ENCODE results near the gene ANGEL1.

Gene ANGEL1

DNA sequence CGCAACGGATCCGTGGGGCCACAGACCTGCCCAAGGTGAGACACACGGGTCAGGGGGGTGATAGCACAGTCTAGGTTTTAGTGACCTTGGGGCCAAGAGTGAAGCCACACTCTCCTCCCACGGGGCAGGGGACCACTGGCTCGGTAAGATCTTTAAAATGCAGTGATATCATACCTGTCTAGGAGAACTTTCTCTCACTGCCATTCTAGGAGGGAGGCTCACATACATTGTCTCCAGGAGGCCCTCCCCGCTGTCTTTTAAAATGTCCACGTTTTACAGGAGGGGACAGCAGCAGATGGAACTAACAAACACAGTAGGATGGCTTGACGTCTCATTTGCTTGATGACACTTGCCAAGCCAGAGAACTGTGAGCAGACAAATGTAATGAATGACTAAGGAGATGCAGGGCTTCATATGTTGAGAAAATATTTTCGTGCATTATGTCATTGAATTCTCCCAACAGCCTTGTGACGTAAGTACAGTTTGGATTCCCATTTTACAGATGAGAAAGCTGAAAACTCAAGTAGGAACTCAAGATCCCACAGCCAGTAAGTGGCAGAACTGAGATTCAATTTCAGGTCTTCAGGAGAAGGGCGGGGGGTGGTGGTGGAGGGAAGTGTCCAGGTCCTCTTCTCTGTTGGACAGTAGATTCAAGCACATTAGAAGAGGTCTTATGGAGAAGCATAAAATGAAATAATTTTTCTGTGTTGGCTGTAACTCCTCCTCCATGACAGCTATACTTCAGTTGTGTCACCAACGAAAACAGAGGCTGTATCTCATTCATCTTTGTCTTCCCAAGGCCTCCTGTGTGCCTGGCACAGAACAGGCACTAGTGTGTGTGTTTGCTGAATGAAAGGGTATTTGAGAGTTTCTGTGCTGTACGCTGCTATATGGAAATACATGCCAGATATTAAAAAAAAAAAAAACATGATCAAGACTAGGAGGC lies 49.3 kb downstream of the ANGEL1 start:
- DNase-seq = peak; percentile 48

DNA sequence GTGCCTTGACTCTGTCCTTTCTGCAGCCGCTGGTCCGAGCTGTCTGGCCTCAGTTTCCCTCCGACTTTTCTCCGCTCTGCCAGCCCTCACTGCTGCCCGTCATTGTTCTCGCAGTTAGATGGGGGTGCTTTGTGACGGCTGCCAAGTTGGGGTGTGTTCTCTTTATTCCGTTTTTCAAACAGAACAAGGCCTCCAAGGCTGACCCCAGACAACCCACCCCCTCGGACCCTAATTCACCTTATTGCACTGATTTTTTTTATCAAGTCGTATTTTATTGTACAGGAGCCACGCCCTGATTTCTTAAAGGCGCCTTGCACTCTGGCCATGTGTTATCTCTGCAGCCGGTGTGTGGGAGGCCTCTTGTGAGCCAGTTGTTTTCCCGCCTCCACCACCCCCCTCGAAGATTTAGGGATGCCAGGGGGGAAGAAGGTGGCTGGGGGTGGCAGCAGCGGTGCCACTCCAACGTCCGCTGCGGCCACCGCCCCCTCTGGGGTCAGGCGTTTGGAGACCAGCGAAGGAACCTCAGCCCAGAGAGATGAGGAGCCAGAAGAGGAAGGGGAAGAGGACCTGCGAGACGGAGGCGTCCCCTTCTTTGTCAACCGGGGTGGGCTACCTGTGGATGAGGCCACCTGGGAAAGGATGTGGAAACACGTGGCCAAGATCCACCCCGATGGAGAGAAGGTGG lies 50.1 kb downstream of the ANGEL1 start:
- no peak for DNase-seq

DNA sequence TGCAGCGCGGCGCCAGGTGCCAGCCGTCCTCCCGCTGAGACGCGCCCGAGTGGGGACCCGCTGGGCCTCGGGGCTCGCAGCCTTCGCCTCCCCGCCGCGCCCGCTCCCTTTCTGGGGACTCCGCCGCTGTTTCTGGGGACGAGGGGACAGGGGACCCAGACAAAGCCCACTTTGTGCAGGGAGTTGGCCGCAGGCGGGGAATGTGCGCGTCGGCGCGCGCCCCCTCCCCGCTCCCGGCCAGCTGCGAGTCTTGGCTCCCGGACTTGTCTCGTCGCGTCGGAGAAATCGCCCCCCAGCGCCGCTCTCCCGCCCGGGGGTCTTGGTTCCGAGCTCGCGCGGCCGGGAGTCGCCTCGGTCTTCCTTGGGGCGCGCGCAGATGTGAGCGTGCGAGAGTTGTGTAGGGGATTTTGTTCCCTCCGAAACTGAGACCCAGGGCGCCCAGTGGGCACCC lies 50.7 kb downstream of the ANGEL1 start:
- DNase-seq = no peak

DNA sequence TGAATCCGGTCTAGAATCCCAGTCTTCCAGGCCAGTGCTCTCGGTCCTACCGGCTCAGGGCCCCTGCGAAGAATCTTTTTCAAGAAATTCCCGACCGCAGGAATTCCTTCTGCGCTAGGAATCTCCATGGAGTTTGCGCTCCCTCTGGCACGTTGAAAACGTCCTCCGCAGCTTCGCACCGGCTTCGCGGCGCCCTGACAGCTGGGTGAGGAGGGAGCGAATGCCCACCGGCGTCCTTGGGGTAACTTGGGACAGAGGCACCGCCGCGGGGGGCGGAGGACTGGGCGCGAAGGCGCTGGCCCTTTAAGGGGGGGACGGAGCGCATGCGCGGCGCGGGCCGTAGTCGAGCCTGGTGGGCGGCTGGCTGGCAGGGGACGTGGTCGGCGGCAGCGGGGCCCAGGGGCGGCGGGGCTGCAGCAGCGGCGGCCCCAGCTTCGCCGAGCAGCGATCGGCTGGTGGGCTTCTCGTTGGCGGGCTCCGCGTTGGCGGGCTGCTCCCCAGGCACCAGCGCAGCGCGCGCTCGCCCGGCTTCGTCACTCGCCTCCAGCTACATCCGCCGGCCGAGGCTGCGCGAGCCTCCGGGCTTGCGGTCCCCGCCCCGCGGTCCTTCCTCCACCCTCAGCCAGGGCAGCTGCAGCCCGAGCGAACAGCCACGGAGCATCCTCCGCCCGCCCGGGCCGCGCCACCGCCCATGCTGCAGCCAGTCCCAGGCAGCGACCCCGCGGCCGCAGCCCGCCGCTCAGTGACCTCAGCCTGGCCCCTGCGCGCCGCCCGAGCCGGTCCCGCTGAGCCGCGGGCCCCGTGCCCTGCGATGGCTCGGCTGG lies 51.3 kb downstream of the ANGEL1 start, which contains the start of gene VASH1:
VASH1 (plus strand) TSS at position 333 of the 824 bp plus-strand sequence. CDS start 1,354 bp downstream, outside the sequence.
- peak; percentile 75 for DNase-seq

DNA sequence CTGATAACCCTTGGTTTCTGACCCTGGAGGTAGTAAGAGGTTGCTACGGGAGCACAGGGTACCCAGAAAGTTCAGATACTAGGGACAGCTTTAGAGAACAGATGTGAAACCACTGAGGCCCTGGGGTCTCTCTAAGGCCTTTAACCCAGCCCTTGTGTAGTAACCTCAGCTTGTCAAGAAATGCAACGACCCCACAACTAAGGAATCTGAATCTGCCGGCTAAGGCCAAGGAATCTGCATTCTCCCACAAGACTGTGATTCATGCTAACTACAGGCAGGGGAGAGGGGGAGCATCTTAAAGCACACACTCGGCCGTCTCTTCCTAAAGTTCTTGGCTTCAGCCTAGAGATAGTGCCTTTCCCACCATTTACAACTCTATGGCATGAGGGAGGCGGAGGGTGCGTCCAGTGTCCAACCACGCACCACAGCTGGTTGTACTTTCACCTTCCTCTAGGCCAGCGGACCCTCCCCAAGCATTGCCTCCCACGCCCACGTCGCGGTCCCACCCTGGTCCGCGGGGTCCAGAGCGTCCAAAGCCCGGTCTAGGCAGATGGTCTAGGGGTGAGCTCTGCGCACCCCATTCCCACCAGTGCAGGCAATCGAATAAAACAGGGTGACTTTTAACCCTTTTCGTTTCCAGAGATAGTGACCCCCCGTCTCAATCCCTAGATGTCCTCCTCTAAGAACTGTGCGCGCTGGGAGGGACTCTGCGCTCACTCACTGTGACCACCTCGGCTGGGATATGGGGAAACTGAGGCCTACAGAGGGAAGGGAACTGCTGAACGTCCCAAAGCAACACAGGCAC lies 52.1 kb downstream of the ANGEL1 start:
- no peak for DNase-seq

DNA sequence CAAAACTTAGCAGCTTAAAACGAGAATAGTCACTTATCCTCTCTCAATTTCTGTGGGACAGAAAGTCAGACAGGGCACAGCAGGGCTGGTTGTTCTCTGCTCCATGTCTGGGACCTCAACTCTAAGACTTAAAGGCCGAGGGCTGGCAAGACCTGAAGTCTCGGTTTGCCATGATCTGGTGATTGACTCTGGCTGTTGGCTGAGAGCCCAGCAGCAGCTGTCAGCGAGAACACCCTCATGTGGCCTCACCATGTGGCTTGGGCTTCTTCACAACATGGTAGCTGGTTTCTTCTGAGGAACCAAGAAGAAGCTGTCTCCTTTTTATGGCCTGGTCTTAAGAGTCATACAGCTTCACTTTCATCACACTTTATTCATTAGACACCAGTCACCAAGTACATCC lies 53.1 kb downstream of the ANGEL1 start:
- DNase-seq = no peak

DNA sequence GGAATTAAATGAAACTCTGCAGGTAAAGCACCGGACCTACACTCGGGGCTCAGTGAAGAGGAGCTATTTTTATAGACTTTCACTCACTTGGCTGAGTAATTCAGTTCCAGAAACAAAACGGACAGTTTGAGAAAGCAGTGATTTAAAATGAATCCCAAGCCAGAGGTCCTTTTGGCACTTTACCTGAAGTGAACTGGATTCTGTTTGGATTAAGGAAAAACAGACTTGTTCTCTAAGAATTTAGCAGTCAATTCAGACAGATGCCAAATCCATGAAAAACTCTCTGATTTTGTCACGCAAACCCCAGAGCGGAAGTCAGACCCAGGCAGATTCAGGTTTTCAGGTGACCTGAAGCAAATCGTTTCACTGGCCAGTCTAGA lies 56.3 kb downstream of the ANGEL1 start:
- DNase-seq = no peak

DNA sequence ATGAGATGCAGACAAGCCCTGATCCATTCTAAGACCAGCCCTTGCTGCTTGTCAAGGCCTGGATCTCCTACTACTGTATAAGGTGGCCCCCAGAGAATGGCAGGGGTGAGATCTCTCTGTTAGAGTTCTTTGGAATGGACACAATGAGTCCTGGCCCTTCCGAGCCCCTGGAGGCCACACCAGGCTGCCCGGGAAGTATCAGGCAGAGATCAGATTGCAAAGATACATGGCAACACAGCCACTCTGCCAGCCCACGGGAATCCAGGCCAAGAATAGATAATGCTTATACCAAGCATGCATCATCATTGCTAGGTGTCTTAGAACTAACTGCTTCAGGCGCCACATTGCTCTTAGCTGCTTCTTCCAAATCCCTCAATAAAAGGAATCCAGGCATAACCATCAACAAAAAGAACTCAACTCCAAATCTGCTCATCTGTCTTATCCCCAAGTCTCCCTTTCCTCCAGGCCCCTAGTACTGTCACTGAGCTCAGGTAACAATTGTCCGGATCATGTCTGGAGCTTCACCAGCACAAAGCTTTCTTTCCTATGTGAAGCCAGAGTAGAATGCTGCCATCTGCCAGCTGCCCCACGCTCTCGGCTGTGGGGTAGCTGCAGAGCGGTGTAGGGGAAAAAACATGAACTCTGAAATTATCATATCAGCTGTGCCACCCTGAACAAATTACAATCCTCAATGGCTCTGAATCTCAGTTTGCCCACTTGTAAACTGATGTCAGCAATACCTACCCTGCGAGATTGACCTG lies 56.9 kb downstream of the ANGEL1 start:
- DNase-seq = no peak

DNA sequence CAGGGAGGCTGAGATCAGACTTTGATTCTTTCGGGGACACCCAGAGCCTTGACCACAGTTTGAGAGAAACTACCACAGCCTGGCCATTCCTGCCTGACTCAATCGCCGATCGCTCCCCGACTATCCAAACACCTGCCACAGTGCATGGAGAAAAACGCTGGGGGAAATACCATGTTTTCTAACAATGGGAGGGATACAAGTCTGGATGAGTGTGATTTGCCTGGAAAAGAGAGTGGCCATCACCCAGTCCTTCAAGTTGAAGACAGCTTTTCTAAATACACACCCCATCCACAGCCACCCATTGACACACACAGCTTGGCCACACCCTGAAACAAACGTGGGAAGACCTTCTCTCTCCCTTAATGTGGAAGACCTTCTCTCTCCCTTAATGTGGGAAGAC lies 58.1 kb downstream of the ANGEL1 start:
- no peak for DNase-seq

DNA sequence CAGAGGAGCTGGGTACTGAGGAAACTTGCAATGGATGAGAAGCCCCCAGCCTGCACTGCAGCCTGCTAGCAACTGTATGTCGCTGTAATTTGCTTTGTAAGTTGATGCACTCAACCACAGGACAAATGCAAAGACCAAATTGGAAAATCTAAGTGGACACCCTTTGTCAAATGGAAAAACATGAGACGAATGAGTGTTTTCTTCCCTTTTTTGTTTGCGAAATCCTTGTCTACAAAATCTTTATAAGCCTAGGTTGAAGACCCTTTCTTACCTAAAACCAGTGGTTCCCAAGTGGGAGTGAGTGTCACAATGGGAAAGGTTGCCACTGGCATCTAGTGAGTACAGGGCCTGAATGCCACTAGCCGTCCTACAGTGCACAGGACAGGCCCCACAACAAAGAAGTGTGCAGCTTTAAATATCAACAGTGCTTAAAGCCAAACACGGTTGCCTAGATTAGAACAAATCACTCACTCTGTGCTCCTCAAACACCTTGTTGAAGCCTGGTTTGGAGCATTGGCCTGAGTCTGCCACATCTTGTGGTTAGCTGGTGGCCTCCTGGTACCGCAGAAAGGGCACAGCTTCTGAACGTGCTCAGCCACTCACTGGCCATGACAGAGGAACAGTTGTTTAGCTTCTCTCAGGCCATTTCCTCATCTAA lies 59.0 kb downstream of the ANGEL1 start:
- no peak for DNase-seq

DNA sequence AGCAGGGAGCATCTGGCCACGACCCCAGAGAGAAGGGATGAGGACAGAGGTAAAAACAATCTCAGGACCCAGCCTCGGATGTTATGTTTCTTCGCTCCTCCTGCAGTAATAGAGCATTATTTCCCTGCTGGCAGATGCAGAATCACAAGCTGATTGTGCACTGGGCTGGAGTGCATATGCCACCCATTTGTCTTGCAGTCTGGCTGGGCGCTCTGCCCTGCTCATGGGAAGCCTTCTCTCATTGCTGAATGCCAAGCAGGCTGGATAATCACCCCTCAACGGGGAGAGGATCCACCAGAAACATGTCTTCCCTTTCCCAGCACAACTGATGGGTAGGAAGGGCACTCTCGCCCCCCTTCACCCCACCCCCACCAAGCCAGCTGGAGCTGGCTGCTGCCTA lies 59.9 kb downstream of the ANGEL1 start:
- DNase-seq = no peak

DNA sequence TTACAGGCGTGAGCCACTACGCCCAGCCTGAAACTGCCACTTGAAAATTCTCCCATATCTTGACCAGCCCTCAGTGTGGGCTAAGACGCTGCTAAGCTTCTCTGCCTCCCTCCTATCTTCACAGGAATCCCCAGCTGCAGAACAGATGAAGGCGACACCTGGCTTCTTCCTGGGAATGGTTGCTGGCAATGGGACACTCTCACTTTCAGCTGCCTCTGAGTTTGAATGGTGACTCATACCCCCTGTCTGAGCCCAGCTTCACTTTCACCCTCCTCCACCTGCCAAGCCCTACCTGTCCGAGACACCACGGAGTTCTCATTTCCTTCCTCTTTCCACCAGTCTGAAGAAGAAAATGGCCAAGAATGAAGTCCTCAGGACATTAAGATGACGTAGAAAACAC lies 69.7 kb downstream of the ANGEL1 start:
- no peak for DNase-seq

DNA sequence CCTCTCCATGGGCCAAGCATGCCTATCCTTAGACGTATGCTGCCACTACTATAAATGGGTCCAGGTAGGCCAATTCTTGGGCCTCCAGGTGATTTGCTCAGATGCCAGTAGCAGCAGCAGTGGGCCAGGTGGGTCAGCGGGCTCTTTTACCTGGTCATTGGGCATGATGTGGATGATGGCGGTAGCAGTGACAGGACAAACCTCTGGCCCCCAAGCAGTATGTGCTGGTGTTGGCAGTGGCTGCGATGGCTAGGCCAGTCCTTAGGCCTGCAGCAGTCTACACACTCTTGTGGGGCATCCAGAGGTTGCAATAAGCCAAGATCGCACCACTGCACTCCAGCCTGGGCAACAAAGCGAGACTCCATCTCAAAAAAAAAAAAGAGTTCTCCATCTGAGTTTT lies 70.5 kb downstream of the ANGEL1 start:
- DNase-seq = no peak

DNA sequence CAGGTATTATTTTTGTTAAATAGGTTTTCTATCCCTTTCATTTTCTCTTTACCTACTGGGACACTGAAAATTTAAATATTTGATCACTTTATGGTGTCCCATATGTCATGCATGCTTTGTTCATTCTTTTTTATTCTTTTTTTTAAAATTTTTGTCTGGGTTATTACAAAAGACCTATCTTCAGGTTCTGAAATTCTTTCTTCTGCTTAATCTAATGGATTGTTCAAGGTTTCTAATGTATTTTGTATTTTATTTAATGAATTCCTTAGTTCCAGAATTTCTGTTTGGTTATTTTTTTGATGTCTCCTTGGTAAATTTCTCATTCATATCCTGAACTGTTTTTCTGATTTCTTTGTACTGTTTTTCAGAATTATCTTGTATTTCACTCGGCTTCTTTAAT lies 71.6 kb downstream of the ANGEL1 start:
- DNase-seq = no peak
